Measurements from ENCODE around the gene PFDN4.

Gene PFDN4

DNA sequence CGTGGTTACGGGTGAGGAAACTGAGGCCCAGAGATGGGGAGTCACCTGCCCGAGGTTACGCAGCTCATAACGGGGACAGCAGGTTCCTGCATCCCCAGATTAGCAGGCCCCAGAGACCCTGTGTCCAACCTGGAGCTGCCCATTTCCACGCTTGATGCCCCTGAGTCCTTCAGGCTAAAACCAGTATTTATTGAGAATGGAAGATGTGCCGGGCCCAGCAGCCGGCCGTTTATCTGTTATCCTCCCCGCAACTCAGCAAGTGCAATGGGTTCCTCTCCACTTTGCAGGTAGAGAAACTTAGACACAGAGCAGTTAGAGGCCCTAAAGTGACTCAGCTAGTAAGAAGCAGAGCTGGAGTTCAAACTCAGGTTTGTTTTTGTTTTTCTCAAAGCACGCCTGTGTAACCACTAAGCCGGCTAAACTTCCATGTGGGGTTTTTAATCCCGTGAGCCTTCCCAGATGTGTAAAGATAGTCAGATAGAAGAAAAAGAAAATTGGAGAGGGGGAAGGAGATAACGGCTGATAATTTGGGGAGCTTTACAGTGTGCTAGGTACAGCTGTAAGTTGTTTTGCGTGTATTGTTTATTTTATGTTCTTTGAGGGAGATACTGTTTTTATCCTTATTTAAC lies 775 bp downstream of the PFDN4 start:
- H3K9me3 ChIP-seq (ENCODE audit: insufficient read depth, low read length), result no peaks in the 10 kb centered on the region
- peaks cover 56% of the 10 kb centered on the region for H3K79me2 ChIP-seq (ENCODE audit: low read length)
- peak overlapping the region; percentile 82 for H3K9ac ChIP-seq (ENCODE audit: low read length)
- H4K20me1 ChIP-seq (ENCODE audit: insufficient read depth, low read length), result peaks cover 12% of the 10 kb centered on the region; the same call in 1 of the 2 replicates
- H3K36me3 ChIP-seq (replicated peaks; ENCODE audit: low read depth, low read length), result peaks cover 18% of the 10 kb centered on the region
- TF ChIP-seq, protein P1, sequence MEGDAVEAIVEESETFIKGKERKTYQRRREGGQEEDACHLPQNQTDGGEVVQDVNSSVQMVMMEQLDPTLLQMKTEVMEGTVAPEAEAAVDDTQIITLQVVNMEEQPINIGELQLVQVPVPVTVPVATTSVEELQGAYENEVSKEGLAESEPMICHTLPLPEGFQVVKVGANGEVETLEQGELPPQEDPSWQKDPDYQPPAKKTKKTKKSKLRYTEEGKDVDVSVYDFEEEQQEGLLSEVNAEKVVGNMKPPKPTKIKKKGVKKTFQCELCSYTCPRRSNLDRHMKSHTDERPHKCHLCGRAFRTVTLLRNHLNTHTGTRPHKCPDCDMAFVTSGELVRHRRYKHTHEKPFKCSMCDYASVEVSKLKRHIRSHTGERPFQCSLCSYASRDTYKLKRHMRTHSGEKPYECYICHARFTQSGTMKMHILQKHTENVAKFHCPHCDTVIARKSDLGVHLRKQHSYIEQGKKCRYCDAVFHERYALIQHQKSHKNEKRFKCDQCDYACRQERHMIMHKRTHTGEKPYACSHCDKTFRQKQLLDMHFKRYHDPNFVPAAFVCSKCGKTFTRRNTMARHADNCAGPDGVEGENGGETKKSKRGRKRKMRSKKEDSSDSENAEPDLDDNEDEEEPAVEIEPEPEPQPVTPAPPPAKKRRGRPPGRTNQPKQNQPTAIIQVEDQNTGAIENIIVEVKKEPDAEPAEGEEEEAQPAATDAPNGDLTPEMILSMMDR (IDR thresholded peaks at IDR 0.05; ENCODE audit: low read depth, low read length), result no peak
- no peak for TF ChIP-seq EZH2phosphoT487 (IDR thresholded peaks at IDR 0.05; ENCODE audit: low read depth)
- peak overlapping the region; percentile 69 for H3K27ac ChIP-seq (ENCODE audit: low read length)
- H2AFZ ChIP-seq (ENCODE audit: low read depth, low read length), result peak overlapping the region; percentile 87
- H3K27me3 ChIP-seq (ENCODE audit: low read depth, low read length), result peaks cover 12% of the 10 kb centered on the region
- peak overlapping the region; percentile 84 for H3K4me3 ChIP-seq (ENCODE audit: low read length)
- peak overlapping the region; percentile 87 for H3K4me2 ChIP-seq (ENCODE audit: low read length)
- peaks cover 32% of the 10 kb centered on the region for H3K4me1 ChIP-seq (ENCODE audit: low read length)

DNA sequence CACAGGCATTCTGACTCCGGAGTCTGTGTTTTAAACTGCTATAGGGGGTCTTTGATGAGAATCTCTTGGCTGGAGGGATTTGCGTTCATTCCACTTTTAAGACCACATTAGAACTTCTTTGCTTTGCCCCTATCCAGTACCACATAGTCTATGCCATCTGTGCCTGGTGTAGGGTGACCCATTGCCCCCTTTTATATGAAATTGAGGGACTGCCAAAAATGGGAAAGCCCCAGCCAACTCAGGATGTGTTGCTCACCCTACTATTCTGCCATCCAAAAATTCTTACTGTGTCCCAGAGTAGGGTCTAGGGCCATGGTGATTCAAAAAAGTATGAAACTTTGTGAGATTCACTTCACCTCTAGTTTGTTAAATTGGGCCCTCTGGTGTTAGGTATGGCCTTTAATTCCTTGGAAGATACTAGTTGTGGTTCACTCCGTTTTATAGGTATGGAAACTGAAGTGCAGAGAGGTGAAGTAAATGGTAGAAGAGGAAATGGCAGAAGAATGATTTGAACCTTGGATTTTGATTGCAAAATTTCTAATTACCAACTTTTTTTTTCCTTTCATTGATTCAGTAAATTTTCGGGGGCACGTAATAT lies 1.4 kb downstream of the PFDN4 start:
- H3K79me2 ChIP-seq (ENCODE audit: low read length), result peaks cover 56% of the 10 kb centered on the region
- H2AFZ ChIP-seq (ENCODE audit: low read depth, low read length), result no peak overlapping the region
- peaks cover 18% of the 10 kb centered on the region for H3K36me3 ChIP-seq (replicated peaks; ENCODE audit: low read depth, low read length)
- TF ChIP-seq, protein P1 (IDR thresholded peaks at IDR 0.05; ENCODE audit: low read depth, low read length), result no peak
- no peak for TF ChIP-seq EZH2phosphoT487 (IDR thresholded peaks at IDR 0.05; ENCODE audit: low read depth)
- H4K20me1 ChIP-seq (ENCODE audit: insufficient read depth, low read length), result peaks cover 12% of the 10 kb centered on the region; the same call in 1 of the 2 replicates
- H3K4me3 ChIP-seq (ENCODE audit: low read length), result peak overlapping the region; percentile 84
- H3K9me3 ChIP-seq (ENCODE audit: insufficient read depth, low read length), result no peaks in the 10 kb centered on the region
- H3K4me1 ChIP-seq (ENCODE audit: low read length), result peaks cover 32% of the 10 kb centered on the region
- peak overlapping the region; percentile 87 for H3K4me2 ChIP-seq (ENCODE audit: low read length)
- peak overlapping the region; percentile 82 for H3K9ac ChIP-seq (ENCODE audit: low read length)
- H3K27ac ChIP-seq (ENCODE audit: low read length), result no peak overlapping the region
- H3K27me3 ChIP-seq (ENCODE audit: low read depth, low read length), result peaks cover 7% of the 10 kb centered on the region

DNA sequence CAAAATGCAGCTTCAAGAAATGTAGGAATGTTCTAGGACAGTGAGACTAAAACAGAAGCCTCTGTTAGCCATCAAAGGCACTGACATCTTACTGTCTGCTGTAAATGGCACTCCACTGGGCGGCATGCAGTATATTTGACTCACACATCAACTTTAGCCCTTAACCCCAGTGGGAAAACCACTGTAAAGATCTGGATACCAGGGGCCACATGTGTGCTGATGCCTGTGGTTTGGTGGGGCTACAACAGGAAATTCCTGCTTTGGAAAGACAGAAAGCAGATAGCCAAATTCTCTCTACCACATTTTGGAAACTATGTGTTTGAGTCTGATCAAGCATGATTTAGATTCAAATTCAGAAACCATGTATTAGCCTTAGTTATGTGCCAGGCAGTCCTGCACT lies 4.3 kb downstream of the PFDN4 start:
- H2AFZ ChIP-seq (ENCODE audit: low read depth, low read length), result no peak overlapping the region
- H3K79me2 ChIP-seq (ENCODE audit: low read length), result peaks cover 62% of the 10 kb centered on the region
- TF ChIP-seq, protein P1 (IDR thresholded peaks at IDR 0.05; ENCODE audit: low read depth, low read length), result no peak
- TF ChIP-seq EZH2phosphoT487 (IDR thresholded peaks at IDR 0.05; ENCODE audit: low read depth), result no peak
- no peak overlapping the region for H3K9ac ChIP-seq (ENCODE audit: low read length)
- H3K4me1 ChIP-seq (ENCODE audit: low read length), result peaks cover 13% of the 10 kb centered on the region
- no peak overlapping the region for H3K27ac ChIP-seq (ENCODE audit: low read length)
- H3K9me3 ChIP-seq (ENCODE audit: insufficient read depth, low read length), result no peaks in the 10 kb centered on the region
- H3K27me3 ChIP-seq (ENCODE audit: low read depth, low read length), result no peaks in the 10 kb centered on the region
- H3K36me3 ChIP-seq (replicated peaks; ENCODE audit: low read depth, low read length), result peaks cover 41% of the 10 kb centered on the region
- H3K4me2 ChIP-seq (ENCODE audit: low read length), result no peak overlapping the region
- H3K4me3 ChIP-seq (ENCODE audit: low read length), result no peak overlapping the region
- H4K20me1 ChIP-seq (ENCODE audit: insufficient read depth, low read length), result peaks cover 12% of the 10 kb centered on the region; the same call in 1 of the 2 replicates

DNA sequence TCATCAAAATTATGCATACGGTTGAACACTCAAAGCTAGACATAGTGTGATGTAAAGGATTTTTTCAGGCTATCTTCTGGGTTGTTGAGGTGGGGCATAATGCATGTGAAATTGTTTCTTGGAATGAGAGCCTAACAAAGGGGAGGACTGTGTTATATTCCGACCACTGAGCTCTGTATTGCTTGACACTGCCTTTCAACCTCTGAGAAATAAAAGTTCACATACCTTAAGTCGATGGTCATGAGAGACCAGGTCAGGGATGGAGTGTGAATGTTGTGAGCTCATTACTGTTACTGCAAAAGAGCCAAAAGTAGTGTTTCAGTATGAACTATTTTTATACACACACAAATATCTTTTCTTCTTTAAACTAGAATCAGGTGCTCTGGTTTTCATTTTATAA lies 5.0 kb downstream of the PFDN4 start:
- Histone ChIP-seq H3K4me2 (ENCODE audit: low read length) (no peak overlapping the region), H3K27ac (ENCODE audit: low read length) (no peak overlapping the region), H4K20me1 (ENCODE audit: insufficient read depth, low read length) (peaks cover 12% of the 10 kb centered on the region; the same call in 1 of the 2 replicates), H3K4me1 (ENCODE audit: low read length) (peaks cover 13% of the 10 kb centered on the region), H3K79me2 (ENCODE audit: low read length) (peaks cover 61% of the 10 kb centered on the region), H3K27me3 (ENCODE audit: low read depth, low read length) (no peaks in the 10 kb centered on the region), H3K4me3 (ENCODE audit: low read length) (no peak overlapping the region), H3K9ac (ENCODE audit: low read length) (no peak overlapping the region), H2AFZ (ENCODE audit: low read depth, low read length) (no peak overlapping the region), H3K36me3 (replicated peaks; ENCODE audit: low read depth, low read length) (peaks cover 48% of the 10 kb centered on the region), H3K9me3 (ENCODE audit: insufficient read depth, low read length) (no peaks in the 10 kb centered on the region)
- TF ChIP-seq, protein P1 (IDR thresholded peaks at IDR 0.05; ENCODE audit: low read depth, low read length), result no peak
- no peak for TF ChIP-seq EZH2phosphoT487 (IDR thresholded peaks at IDR 0.05; ENCODE audit: low read depth)

Measured in OCI-LY3 (cell line).